ENCODE data around the gene KIF26B.

GRCh38 chr1:245256528-245256927, 101.7 kb downstream of the KIF26B start:
- TF ChIP-seq EZH2phosphoT487 (IDR thresholded peaks at IDR 0.05; ENCODE audit: unreplicated experiment) (no peak), CTCF (conservative IDR thresholded peaks at IDR 0.05; ENCODE audit: low read depth in 2 of 2) (no peak), POLR2AphosphoS5 (IDR thresholded peaks at IDR 0.05; ENCODE audit: low read depth) (no peak), EZH2 (IDR thresholded peaks at IDR 0.05; ENCODE audit: low read depth, unreplicated experiment) (no peak), ETS1 (IDR thresholded peaks at IDR 0.05) (no peak)
